Effector memory CD8-positive, alpha-beta T cell (primary cell): Measurements from ENCODE around the gene SEPTIN5.
"Not testable (repeated sequence)": the region's sequence is repeated elsewhere in the genome, so short reads cannot be mapped to it uniquely, and the experiment has no call there.

Experiments used
- ATAC-seq: fragments of 150-1000 bp; cut with Tn5 transposase; replicated peaks from 2 replicates; pipeline ENCODE4 v1.10.0; 2021; ENCODE audit warnings: mild to moderate bottlenecking, moderate library complexity
- DNase-seq, 3 experiments: peaks; one replicate each; pipeline ENCODE4 v3.0.0; 2021
- H3K27ac Mint-ChIP-seq, 2 donors: one replicate each; pipeline ENCODE4 v1.8.0; 2022; ENCODE audit warnings: mild to moderate bottlenecking in 2 of 2, mixed read lengths in 2 of 2, moderate library complexity in 2 of 2
- H3K27me3 Mint-ChIP-seq, 2 donors: one replicate each; pipeline ENCODE4 v1.8.0; 2022; ENCODE audit warnings: mixed read lengths in 2 of 2
- H3K36me3 Mint-ChIP-seq: one replicate; pipeline ENCODE4 v1.8.0; 2022; ENCODE audit warnings: mild to moderate bottlenecking, moderate library complexity, mixed read lengths; ENCODE audit not compliant: insufficient read depth
- H3K4me1 Mint-ChIP-seq, 2 donors: one replicate each; pipeline ENCODE4 v1.8.0; 2022; ENCODE audit warnings: low read depth in 2 of 2, mixed read lengths in 2 of 2
- H3K4me3 Mint-ChIP-seq, 2 donors: one replicate each; pipeline ENCODE4 v1.8.0; 2022; ENCODE audit warnings: mild to moderate bottlenecking in 2 of 2, mixed read lengths in 2 of 2, moderate library complexity in 2 of 2
- H3K9me3 Mint-ChIP-seq, 2 donors: one replicate each; pipeline ENCODE4 v1.8.0; 2022; ENCODE audit warnings: mixed read lengths in 2 of 2

SEPTIN5 gene

DNA sequence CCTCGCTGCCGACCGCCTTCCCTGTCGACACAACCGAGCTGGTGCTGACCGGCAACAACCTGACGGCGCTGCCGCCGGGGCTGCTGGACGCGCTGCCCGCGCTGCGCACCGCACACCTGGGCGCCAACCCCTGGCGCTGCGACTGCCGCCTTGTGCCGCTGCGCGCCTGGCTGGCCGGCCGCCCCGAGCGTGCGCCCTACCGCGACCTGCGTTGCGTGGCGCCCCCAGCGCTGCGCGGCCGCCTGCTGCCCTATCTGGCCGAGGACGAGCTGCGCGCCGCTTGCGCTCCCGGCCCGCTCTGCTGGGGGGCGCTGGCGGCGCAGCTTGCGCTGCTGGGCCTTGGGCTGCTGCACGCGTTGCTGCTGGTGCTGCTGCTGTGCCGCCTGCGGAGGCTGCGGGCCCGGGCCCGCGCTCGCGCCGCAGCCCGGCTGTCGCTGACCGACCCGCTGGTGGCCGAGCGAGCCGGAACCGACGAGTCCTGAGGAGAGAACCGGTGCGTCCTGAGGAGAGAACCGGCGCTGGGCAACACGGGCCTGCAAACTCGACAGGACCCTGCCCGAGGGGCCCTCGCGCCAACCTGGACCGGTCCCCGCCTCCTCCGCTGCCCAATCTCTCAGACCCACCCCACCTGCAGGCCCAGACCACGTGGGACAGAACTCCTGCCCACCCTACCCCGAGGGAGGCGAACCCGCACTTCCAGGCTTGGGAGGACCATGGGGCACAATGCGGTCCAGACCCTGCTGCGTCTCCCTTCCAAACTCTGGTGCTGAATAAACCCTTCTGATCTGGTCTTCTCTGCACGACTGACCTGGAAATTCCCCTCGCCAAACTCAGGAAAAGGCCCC lies 9.9 kb downstream of the SEPTIN5 start:
- Mint-ChIP-seq H3K4me1 (peaks cover 0 to 10% of the 10 kb centered on the region in 2 donors), H3K4me3 (peak overlapping the region; percentile 49 to 56), H3K9me3 (no peaks in the 10 kb centered on the region), H3K27me3 (peaks cover 57 to 76% of the 10 kb centered on the region in 2 donors), H3K27ac (no peak overlapping the region), H3K36me3 (no peaks in the 10 kb centered on the region)
- DNase-seq (no peak), ATAC-seq (peak; percentile 67)

DNA sequence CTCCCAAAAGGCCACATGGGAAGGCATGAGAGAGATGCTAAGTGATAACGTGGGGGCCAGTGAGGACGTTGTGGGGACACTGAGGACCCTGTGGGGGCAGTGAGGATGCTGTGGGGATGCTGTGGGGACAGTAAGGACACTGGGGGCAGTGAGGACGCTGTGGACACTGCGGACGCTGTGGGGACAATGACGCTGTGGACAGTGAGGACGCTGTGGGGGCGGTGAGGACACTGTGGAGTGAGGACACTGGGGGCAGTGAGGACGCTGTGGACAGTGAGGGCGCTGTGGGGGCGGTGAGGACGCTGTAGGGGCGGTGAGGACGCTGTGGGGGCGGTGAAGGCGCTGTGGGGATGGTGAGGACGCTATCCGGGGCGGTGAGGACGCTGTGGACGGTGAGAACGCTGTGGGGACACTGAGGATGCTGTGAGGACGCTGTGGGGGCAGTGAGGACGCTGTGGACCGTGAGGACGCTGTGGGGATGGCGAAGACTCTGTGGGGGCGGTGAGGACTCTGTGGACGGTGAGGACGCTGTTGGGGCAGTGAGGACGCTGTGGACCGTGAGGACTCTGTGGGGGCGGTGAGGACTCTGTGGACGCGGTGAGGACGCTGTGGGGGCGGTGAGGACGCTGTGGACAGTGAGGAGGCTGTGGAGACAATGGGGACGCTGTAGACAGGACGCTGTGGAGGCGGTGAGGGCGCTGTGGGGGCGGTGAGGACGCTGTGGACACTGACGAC lies 10.8 kb downstream of the SEPTIN5 start:
- DNase-seq (no peak), ATAC-seq (no peak)
- Mint-ChIP-seq H3K36me3 (no peaks in the 10 kb centered on the region), H3K27ac (no peak overlapping the region), H3K9me3 (no peaks in the 10 kb centered on the region), H3K27me3 (peaks cover 48 to 67% of the 10 kb centered on the region in 2 donors), H3K4me1 (peaks cover 0 to 6% of the 10 kb centered on the region in 2 donors), H3K4me3 (peak overlapping the region; percentile 49 to 56)

DNA sequence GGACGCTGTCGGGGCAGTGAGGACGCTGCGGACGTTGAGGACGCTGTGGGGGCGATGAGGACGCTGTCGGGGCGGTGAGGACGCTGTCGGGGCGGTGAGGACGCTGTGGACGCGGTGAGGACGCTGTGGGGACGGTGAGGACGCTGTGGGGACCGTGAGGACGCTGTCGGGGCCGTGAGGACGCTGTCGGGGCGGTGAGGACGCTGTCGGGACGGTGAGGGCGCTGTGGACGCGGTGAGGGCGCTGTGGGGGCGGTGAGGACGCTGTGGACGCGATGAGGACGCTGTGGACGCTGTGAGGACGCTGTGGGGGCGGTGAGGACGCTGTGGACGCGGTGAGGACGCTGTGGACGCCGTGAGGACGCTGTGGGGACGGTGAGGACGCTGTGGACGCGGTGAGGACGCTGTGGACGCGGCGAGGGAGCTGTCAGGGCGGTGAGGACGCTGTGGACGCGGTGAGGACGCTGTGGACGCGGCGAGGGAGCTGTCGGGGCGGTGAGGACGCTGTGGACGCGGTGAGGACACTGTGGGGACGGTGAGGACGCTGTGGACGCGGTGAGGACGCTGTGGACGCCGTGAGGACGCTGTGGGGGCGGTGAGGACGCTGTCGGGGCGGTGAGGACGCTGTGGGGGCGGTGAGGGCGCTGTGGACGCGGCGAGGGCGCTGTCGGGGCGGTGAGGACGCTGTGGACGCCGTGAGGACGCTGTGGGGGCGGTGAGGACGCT lies 11.9 kb downstream of the SEPTIN5 start:
- DNase-seq, H3K27ac Mint-ChIP-seq, ATAC-seq, H3K4me3 Mint-ChIP-seq, H3K4me1 Mint-ChIP-seq, H3K9me3 Mint-ChIP-seq, H3K36me3 Mint-ChIP-seq: not testable (repeated sequence)
- H3K27me3 Mint-ChIP-seq = peaks cover 37 to 65% of the 10 kb centered on the region in 2 donors

DNA sequence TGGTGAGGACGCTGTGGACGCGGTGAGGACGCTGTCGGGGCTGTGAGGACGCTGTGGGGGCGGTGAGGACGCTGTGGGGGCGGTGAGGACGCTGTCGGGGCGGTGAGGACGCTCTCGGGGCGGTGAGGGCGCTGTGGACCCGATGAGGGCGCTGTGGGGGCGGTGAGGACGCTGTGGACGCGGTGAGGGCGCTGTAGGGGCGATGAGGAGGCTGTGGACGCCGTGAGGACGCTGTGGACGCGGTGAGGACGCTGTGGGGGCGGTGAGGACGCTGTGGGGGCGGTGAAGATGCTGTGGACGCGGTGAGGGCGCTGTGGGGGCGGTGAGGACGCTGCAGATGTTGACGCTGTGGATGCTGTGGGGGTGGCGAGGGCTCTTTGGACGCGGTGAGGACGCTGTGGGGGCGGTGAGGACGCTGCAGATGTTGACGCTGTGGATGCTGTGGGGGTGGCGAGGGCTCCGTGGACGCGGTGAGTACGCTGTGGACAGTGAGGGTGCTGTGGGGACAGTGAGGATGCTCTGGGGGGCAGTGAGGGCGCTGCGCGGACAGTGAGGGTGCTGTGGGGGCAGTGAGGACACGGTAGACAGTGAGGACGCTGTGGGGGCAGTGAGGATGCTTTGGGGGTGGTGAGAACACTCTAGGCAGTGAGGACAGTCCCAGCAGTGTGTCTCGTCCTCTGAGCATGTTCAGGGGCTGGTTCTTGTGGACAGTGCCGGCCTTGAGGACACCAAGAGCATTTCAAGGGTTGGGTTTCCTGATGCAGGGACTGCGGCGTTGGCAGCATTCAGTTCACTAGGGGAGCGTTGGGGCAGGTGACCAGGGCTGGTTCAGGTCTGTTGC lies 13.2 kb downstream of the SEPTIN5 start:
- ATAC-seq (no peak), DNase-seq (no peak)
- Mint-ChIP-seq H3K36me3 (no peaks in the 10 kb centered on the region), H3K9me3 (no peaks in the 10 kb centered on the region), H3K4me1 (peaks cover 0 to 8% of the 10 kb centered on the region in 2 donors), H3K27me3 (peaks cover 30 to 56% of the 10 kb centered on the region in 2 donors), H3K4me3 (no peak overlapping the region), H3K27ac (no peak overlapping the region)

DNA sequence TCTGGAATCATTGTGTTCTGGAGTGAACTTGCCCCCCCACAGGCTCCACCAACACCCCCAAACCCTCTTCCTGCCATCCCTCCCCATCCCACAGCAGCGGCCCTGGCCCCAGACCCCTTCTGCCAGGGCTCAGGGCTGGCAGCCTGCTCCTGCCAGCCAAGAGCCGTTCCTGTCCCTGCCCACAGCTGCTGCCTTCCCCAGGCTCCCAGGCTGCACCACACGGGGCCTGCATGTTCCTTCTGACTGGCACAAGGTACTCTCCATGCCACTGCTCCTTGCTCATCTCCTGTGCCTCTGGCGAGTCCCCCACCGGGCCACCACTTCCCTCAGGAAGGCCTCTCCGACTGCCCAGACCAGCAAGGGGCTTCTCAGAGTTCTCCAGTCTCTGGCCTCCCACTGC lies 14.0 kb downstream of the SEPTIN5 start:
- H3K4me3 Mint-ChIP-seq = no peak overlapping the region
- H3K9me3 Mint-ChIP-seq = no peaks in the 10 kb centered on the region
- peaks cover 0 to 5% of the 10 kb centered on the region in 2 donors for H3K4me1 Mint-ChIP-seq
- H3K27ac Mint-ChIP-seq = no peak overlapping the region
- H3K27me3 Mint-ChIP-seq = peaks cover 22 to 48% of the 10 kb centered on the region in 2 donors
- no peaks in the 10 kb centered on the region for H3K36me3 Mint-ChIP-seq
- DNase-seq = no peak
- no peak for ATAC-seq

DNA sequence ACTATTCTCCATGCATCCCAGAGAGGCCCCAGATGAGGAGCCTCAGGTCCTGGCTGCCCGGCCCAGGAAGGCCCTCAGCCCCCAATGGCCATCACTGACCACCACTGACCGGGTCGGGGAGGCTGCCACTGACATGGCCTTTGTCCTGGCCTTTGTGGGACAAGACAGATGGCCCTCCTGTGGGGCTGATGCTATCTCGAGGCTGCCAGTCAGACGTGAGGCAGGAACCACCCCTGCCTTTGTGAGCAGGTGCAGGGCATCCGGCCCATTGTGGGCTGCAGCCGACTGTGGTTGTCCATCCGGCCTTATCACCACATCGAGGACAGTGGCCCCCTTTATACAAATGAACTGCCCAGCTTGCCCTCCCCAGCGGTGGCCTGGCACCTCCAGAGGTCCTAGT lies 14.5 kb downstream of the SEPTIN5 start:
- ATAC-seq (no peak), DNase-seq (no peak)
- Mint-ChIP-seq H3K27ac (no peak overlapping the region), H3K36me3 (no peaks in the 10 kb centered on the region), H3K4me3 (no peak overlapping the region), H3K4me1 (peaks cover 0 to 2% of the 10 kb centered on the region in 2 donors), H3K9me3 (no peaks in the 10 kb centered on the region), H3K27me3 (peaks cover 20 to 49% of the 10 kb centered on the region in 2 donors)

DNA sequence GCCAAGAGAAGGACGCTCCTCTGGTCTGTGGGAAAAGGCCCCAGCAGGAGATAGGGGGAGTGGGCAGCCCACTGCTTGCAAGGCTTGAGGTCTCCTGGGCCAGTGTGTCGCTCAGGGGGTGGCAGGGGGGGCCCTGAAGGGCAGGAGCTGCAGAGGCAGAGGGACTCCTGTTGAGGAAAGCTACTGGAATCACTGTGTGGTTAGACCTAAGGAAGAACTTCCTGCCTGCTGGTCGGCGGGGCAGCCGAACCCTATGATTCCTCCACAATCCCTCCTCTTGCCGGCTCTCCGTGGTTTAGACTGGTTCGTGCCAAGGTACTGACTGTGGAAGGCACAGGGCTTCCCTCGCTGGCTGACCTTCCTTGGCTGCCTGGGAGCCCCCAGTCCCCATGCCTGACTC lies 15.2 kb downstream of the SEPTIN5 start:
- no peaks in the 10 kb centered on the region for H3K36me3 Mint-ChIP-seq
- H3K4me3 Mint-ChIP-seq = no peak overlapping the region
- H3K9me3 Mint-ChIP-seq = no peaks in the 10 kb centered on the region
- ATAC-seq (no peak), DNase-seq (no peak)
- peaks cover 0 to 2% of the 10 kb centered on the region in 2 donors for H3K4me1 Mint-ChIP-seq
- H3K27me3 Mint-ChIP-seq = peaks cover 17 to 52% of the 10 kb centered on the region in 2 donors
- H3K27ac Mint-ChIP-seq = no peak overlapping the region

DNA sequence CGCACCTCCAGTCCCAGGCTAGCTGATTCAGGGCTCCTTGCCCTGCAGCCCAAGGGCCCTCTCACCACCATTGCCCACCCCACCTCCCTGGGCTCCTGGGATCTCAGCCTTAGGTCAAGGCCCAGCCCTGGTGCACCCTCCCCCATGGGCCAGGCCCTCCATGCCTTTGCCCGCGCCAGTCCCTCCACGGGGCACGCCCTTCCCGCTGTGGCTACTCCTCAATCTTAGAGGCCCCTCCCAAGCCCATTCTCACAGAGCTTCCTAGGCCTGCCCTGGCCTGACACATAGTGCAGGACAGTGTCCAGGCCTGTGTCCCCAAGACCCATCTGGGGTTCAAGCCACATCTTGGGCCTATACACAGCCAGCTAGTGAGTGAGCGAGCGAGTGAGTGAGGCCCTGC lies 15.9 kb downstream of the SEPTIN5 start:
- H3K4me1 Mint-ChIP-seq = peaks cover 0 to 2% of the 10 kb centered on the region in 2 donors
- no peak overlapping the region for H3K27ac Mint-ChIP-seq
- no peak for ATAC-seq
- peaks cover 11 to 45% of the 10 kb centered on the region in 2 donors for H3K27me3 Mint-ChIP-seq
- H3K36me3 Mint-ChIP-seq = no peaks in the 10 kb centered on the region
- H3K4me3 Mint-ChIP-seq = no peak overlapping the region
- no peaks in the 10 kb centered on the region for H3K9me3 Mint-ChIP-seq
- DNase-seq = no peak

DNA sequence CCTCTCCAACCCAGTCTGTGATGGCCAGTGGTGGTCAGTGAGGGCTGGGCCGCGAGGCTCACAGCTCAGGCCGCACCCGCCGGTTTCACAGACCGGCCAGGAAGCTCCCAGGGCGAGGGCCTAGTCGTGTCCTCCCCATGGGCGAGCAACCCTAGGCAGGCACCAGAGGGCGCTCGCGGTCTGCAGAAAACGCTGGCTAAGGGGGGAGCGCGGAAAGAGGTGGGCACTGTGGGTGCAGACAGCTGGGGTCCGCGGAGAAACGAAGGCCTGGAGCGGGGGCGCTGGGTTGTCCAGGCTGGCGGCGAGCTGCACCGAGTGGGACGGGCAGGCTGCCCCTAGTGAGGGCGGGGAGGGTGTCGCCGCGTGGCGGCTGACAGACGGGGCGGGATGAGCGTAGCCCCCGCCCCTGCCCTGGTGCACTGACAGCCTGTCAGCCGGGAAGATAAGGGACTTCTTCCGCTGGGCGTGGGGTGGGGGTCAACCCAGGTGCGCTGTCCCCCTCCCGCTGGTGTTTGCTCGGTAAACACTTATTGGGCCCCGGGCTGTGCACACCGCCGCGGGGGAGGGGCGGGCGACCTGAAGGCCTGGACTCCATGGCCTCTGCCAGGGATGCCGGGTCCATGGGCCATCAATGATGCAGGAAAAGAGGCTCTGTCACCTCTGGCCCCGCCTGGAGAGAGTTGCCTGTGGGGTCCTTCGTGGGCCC lies 16.5 kb downstream of the SEPTIN5 start:
- ATAC-seq = peak; percentile 94
- H3K9me3 Mint-ChIP-seq = no peaks in the 10 kb centered on the region
- peak overlapping the region; percentile 72 for H3K4me3 Mint-ChIP-seq
- peak; percentile 85 to 91 (median 85) for DNase-seq
- H3K36me3 Mint-ChIP-seq = no peaks in the 10 kb centered on the region
- H3K4me1 Mint-ChIP-seq = peaks cover 0 to 2% of the 10 kb centered on the region in 2 donors
- no peak overlapping the region for H3K27ac Mint-ChIP-seq
- peaks cover 6 to 39% of the 10 kb centered on the region in 2 donors for H3K27me3 Mint-ChIP-seq

DNA sequence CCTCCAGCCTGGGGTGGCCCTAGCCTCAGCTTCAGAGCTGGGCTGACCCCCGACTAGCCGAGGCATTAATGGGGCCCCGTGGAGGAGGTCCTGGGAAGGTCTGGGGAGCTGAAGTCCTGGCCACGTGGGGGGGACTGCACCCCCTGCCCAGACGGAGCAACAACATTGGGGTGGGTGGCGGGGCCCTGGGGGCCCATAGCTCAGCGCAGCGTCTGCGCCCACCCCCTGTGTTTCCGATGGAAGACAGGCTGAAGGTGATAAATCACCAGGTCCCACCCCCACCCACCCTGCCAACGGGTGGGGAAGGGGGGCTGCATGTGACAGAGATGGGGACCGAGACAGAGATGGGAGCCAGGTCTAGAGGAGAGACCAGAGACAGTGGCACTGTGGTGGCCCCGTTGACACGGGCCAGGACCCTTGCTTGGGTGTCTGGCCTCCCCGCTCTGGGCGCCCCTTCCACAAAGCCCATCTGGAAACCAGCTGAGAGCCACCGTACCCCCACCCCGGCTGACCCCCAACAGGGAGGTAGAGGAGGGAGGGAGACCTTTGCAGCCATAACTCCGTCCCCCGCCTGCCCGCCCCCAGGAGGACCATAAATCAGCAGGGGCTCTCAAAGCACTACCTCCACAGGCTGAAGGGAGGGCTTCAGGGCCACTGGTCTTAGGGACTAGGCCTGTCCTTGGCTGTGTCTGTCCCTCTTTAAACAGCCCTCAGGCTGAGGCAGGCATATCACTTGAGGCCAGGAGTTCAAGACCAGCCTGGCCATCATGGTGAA lies 17.2 kb downstream of the SEPTIN5 start:
- no peaks in the 10 kb centered on the region for H3K9me3 Mint-ChIP-seq
- peaks cover 0 to 2% of the 10 kb centered on the region in 2 donors for H3K4me1 Mint-ChIP-seq
- no peak overlapping the region for H3K4me3 Mint-ChIP-seq
- peaks cover 6 to 38% of the 10 kb centered on the region in 2 donors for H3K27me3 Mint-ChIP-seq
- DNase-seq (no peak), ATAC-seq (no peak)
- no peak overlapping the region for H3K27ac Mint-ChIP-seq
- no peaks in the 10 kb centered on the region for H3K36me3 Mint-ChIP-seq

DNA sequence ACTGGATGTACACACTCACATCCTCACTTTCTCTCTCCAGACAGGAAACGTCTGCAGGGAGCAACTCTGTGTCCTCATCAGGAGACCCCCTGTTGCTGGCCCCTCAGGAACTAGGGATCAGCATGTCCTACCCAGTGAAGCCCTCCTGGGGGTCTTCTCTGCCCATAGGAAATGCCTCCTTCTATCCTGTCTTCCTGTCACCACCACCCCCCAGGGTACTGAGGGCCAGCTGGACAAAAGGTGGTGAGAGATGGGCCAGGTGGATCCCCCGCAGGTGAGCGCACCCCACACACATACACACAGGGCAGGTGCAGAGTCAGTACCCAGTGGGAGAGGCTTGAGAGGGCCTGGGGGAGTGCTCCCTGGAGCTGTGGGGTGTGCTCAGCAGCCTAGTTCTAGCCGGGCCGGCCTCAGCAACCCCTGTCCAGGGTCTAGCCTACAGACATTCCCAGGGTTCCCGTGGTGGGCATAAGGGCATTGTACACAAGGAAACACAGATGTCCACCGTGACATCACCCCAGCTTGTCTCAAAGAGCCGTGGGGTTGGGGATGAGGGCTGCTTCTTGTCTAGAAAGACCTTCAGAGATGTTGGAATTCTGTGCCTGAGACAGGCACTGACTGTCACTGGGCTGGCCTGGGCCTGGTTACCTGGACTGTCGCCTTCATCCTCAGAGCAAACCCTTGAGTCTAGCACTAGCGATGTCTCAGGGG lies 18.3 kb downstream of the SEPTIN5 start:
- Mint-ChIP-seq H3K4me1 (peaks cover 0 to 2% of the 10 kb centered on the region in 2 donors), H3K36me3 (no peaks in the 10 kb centered on the region), H3K9me3 (no peaks in the 10 kb centered on the region), H3K4me3 (no peak overlapping the region), H3K27me3 (peaks cover 3 to 30% of the 10 kb centered on the region in 2 donors), H3K27ac (no peak overlapping the region)
- ATAC-seq (no peak), DNase-seq (no peak)
